RPMI7951 (cell line): Measurements from ENCODE around the gene DYNC1I1. TPM values are rescaled to one million over a fixed set of nuclear protein-coding genes. Genes with fewer than 3 reads are reported as not detected.
A peak's percentile ranks its signal among the peaks of the same experiment; 100 is the strongest.

Source experiments
- DNase-seq: peaks from one replicate; pipeline ENCODE4 v3.0.0-alpha.2; 2012; ENCODE audit warnings: low read depth
- total RNA-seq: library from RNA; depleted of rRNA; stranded (reverse); fragments of >200 nt; shearing (Covaris generic); gene quantifications from 2 replicates; pipeline ENCODE4 v1.2.3, GENCODE V29; 2014

Gene DYNC1I1
- total RNA-seq, 1 experiment from 2014 or later = 2.5 TPM

GRCh38 chr7:95793658-95794057 is 21.3 kb downstream of the DYNC1I1 start:
- no peak for DNase-seq

DNA sequence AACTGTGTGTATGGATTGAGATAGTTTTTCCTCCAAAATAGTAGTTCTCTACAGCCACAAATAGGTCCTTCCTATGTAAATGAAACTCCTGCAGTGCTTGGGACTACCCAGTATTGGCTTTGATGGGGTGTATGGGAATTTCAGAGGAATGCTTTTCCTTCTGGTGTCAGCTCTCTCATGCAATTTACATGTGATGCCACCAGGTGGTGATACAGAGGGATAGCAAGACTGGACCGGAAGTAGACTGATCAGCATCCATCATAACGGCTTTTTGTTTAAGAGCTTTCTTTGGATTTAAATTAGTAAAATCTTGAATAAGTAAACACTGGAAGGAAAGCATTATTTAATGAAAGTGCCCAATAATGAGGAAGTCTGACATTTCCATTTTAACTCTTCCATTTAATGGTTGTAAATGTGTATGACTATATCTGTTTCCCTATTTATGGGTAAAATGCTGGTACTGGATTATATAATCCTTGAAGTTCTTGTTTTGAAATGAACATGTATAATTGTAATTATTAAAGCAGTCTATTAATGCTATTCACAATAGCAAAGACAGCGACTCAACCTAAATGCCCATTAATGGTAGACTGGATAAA is 22.7 kb downstream of the DYNC1I1 start:
- peak; percentile 62 for DNase-seq

DNA sequence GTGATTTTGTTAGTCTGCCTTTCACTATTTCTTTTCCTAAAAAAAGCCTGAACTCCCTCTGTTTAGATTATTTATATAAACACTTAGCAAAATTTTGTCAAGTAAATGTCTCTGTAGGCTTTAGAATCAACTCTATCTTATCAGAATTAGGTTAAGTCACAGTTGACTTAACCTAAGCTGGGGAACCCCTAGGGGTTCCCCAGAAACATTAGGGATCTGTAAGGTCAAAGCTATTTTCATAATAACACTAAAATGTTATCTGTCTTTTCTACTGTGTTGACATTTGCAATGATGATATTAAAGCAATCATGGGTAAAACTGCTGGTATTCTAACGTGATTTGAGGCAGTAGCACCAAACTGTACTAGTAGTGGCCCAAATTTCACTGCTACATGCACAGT is 24.3 kb downstream of the DYNC1I1 start:
- no peak for DNase-seq

- peak; percentile 35 for DNase-seq
These were observed 26.1 kb downstream of the DYNC1I1 start for GRCh38 chr7:95798401-95798930.

- DNase-seq = no peak
These were observed 28.4 kb downstream of the DYNC1I1 start for GRCh38 chr7:95800787-95801186.

DNA sequence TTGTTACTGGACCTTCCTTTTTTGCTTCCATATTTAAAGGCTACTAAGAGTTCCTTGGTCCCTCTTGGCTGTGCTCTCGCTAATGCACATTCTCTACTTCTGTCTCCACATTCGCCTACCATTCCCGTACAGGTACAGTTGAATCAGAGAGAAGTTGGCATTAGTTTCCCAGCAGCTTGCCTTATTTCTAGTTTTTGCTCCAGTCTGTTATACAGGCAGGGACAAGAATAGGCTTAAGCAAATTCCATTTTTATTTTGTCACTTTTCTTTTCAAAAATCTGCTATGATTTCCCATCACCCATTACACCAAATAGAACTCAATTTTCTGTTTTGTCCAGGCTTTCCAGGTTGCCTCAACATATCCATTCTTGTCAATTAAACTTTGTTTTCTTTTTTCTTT is 29.9 kb downstream of the DYNC1I1 start:
- no peak for DNase-seq

GRCh38 chr7:95804052-95804451 is 31.7 kb downstream of the DYNC1I1 start:
- DNase-seq = peak; percentile 4

DNA sequence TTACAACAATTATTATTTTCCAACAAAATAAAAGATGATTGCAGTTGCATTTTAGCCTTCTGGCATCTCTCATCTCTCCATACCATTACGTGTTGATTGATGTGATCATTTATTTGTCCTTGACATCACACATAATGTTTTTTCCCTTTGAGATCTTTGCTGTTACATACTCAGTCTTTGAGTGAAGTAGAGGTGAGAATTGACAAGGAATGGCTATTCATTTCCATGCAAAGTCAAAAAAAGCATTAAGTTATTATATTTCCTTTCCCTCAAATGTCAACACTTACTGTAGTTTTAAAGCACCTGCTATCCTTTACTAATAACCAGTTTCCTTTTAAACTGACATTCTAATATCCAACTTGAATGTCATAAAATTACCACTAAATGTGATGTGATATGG is 33.6 kb downstream of the DYNC1I1 start:
- DNase-seq = no peak

GRCh38 chr7:95808396-95808795 is 36.0 kb downstream of the DYNC1I1 start:
- DNase-seq = no peak

- DNase-seq = peak; percentile 49
These were observed 39.6 kb downstream of the DYNC1I1 start for GRCh38 chr7:95811846-95812445.

DNA sequence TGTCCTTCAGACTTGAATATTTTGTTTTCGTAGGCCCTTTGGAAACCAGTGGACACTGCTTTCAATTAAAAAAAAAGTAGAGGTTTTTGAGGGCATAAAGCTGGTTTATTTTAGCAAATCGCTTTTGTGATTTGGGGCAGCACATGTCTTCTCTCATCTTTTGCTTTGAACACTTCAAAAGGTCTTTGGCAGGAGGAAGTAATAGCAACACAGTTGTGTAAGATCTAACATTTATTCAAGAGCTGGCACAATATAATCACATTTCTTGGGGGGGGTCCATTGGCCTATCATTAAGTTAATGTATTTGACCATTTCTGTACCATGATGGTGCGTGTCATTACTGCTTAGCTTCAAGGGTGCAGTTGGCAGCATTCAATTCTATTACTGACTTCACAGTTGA is 42.4 kb downstream of the DYNC1I1 start:
- DNase-seq = no peak

DNA sequence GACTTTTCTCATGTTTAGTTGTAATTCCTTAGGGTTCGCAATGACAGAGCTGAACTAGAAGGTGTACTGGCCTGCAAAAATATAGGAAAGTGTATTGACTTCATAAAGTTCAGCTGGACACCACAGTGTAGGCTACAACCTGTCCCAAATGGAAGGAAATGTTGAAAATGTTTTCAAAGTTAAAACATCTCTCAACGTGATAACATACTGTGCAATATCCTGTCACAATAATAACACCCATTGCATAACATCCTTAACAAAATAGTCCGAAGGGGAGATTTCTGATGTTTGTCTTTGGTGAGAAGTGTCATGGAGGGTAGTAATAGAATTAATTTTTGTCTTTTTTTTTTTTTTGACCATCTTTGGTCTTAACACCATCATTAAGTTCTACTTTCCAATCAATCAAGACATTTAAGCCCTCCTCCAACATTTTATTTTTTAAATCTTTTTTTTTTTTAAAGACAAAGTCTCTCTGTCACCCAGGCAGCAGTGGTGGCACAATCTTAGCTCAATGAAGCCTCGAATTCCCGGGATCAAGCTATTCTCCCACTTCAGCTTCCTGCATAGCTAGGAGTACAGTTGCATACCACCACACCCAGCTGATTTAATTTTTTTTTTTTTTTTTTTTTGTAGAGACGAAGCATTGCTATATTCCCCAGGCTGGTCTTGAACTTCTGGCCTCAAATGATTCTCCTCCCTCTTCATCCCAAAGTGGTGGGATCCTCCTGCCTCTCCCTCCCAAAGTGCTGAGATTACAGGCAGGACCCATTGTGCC is 45.7 kb downstream of the DYNC1I1 start:
- DNase-seq = no peak

GRCh38 chr7:95820778-95821177 is 48.4 kb downstream of the DYNC1I1 start:
- DNase-seq = no peak

DNA sequence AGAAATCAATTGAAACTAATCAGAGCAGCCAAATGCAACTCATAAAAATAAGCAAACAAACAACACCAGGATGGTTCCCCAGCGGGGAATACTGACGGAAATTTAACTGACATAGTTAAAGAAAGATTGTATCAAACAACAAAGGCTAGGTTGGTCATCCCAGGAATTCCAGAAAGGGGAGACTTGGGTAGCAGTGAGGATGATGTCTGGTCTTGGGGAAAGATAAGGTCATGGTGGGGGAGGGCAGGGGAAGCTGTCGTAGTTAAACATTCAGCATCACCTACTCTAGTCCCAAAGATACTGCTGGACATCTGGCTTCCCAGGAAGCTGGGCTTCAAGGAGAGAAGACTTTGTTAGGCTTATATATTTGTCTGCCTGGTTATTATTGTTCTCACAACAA is 50.4 kb downstream of the DYNC1I1 start:
- no peak for DNase-seq

- no peak for DNase-seq
These were observed 52.3 kb downstream of the DYNC1I1 start for GRCh38 chr7:95824616-95825015.

- no peak for DNase-seq
These were observed 56.8 kb downstream of the DYNC1I1 start for GRCh38 chr7:95828824-95829790.

DNA sequence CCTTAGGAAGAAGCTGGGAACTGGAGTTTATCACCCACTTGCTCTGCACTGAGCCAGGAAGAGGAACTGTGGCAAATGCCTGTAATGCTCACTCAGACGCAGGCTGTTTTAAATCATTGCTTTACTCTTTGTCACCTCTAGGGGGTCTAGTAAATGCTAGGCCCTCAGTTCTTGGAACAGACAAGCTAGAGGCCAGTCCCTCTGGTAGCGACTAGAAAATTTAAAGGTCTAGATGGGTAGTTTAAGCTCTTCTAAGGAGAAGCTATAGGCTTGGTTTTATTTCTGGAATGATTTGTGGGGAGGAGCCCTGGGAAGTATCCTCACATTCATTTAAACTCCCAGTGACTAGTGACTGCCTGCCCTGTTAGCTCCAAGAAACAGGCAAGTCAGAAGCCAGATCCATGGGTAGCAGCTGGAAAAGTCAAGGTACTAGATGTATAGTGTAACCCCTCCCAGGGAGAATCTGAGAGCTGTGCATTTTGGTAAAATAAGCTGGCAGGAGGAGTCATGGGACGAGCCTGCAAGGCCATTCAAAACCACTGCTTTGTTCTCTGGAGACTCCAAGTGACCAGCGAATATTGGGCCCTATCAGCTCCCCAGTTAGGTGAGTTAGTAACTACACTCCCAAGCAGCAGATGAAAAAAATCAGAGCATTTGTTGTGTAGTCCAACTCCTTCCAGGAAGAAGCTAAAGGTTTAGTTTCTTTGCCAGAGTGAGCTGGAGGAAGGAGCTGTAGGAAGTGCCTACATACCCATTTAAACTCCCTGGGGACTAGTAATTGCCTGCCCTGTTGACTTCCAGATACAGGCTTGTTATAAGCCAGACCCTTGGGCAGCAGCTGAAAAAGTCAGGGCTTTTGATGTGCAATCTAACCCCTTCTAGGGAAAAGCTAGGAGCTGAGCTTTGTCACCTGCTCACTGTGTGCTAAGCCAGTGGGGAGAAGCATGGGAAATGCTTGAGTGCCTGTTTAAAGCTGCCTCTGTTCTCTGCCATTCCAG is 68.9 kb downstream of the DYNC1I1 start:
- DNase-seq = peak; percentile 7

DNA sequence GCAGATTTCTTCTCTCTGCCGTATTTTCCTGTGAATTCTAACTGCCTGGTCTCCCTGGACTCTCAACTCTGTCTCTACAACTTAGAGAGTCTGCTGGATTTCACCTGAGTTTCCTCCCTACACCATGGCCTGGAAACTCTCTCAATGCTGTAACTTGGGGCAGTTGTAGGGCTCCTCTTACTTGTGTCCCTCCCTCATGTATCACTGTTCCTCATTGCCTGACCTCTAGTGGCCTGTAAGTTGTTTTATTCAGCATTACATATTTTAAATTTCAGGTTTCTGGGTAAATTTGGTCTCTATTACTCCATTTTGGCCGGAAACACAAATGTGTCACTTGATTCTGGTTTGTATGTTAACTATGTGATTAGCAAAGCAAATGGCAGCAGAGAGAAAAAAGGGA is 70.9 kb downstream of the DYNC1I1 start:
- DNase-seq = no peak

DNA sequence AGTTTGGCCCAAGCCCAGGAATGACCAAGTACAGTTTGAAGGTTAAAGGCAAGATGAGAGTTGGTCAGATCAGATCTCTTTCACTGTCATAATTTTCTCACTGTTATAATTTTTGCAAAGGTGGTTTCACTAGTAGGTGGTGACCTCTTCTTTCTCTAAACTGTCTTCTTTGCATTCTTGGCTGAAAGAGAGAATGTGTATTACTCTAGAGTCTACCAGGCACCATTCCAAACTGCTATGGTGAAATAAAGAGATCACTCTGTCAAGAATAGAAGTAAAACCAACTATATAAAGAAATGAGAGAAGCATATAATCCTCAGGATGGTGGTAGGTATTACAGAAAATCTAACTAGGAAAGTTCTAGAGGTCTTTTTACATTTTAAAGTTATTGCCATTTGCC is 72.7 kb downstream of the DYNC1I1 start:
- DNase-seq = no peak

GRCh38 chr7:95847061-95847460 is 74.7 kb downstream of the DYNC1I1 start:
- DNase-seq = no peak
